GM18861 (cell line): ENCODE data around the gene PTPN11.

Source experiments
- ATAC-seq: cut with Tn5 transposase; IDR thresholded peaks from one replicate; pipeline ENCODE4 v1.9.1; 2021; ENCODE audit not compliant: unreplicated experiment

PTPN11 gene

GRCh38 chr12:112538740-112539139 lies 120.0 kb downstream of the PTPN11 start:
- ATAC-seq: no peak

- no peak for ATAC-seq
Measured at GRCh38 chr12:112539221-112539620, 120.5 kb downstream of the PTPN11 start.

GRCh38 chr12:112540021-112540420 lies 121.3 kb downstream of the PTPN11 start:
- no peak for ATAC-seq

- no peak for ATAC-seq
Measured at GRCh38 chr12:112543751-112544150, 125.0 kb downstream of the PTPN11 start.

GRCh38 chr12:112546339-112546738 lies 127.6 kb downstream of the PTPN11 start:
- no peak for ATAC-seq

GRCh38 chr12:112546996-112547395 lies 128.2 kb downstream of the PTPN11 start:
- no peak for ATAC-seq

- ATAC-seq: no peak
Measured at GRCh38 chr12:112549031-112549430, 130.3 kb downstream of the PTPN11 start.

GRCh38 chr12:112551681-112552080 lies 132.9 kb downstream of the PTPN11 start:
- ATAC-seq: no peak

- no peak for ATAC-seq
Measured at GRCh38 chr12:112555621-112556233, 137.0 kb downstream of the PTPN11 start.

GRCh38 chr12:112557951-112558630 lies 139.3 kb downstream of the PTPN11 start:
- ATAC-seq: no peak
